HG03460 (cell line): ENCODE results near the gene SNX25.

Source experiments
- ATAC-seq: cut with Tn5 transposase; IDR thresholded peaks from one replicate; pipeline ENCODE4 v1.9.1; 2021; ENCODE audit not compliant: unreplicated experiment

SNX25 gene

GRCh38 chr4:185259719-185260118, 50.3 kb downstream of the SNX25 start:
- no peak for ATAC-seq

- ATAC-seq = no peak
Observed at GRCh38 chr4:185261946-185262345, 52.5 kb downstream of the SNX25 start.

GRCh38 chr4:185263419-185263818, 54.0 kb downstream of the SNX25 start:
- peak; percentile 55 for ATAC-seq

GRCh38 chr4:185265942-185266341, 56.5 kb downstream of the SNX25 start:
- peak; percentile 88 for ATAC-seq

GRCh38 chr4:185269286-185269685, 59.9 kb downstream of the SNX25 start:
- ATAC-seq = no peak

GRCh38 chr4:185270037-185270436, 60.6 kb downstream of the SNX25 start:
- ATAC-seq = no peak

GRCh38 chr4:185270885-185271284, 61.5 kb downstream of the SNX25 start:
- no peak for ATAC-seq

GRCh38 chr4:185272245-185272644, 62.8 kb downstream of the SNX25 start:
- ATAC-seq = no peak

GRCh38 chr4:185275501-185275900, 66.1 kb downstream of the SNX25 start:
- no peak for ATAC-seq

- ATAC-seq = no peak
Observed at GRCh38 chr4:185276036-185276435, 66.6 kb downstream of the SNX25 start.

- ATAC-seq = no peak
Observed at GRCh38 chr4:185278716-185279115, 69.3 kb downstream of the SNX25 start.

GRCh38 chr4:185280608-185281007, 71.2 kb downstream of the SNX25 start:
- no peak for ATAC-seq

- no peak for ATAC-seq
Observed at GRCh38 chr4:185282968-185283367, 73.6 kb downstream of the SNX25 start.

GRCh38 chr4:185283723-185284122, 74.3 kb downstream of the SNX25 start:
- no peak for ATAC-seq

- no peak for ATAC-seq
Observed at GRCh38 chr4:185285632-185286393, 76.4 kb downstream of the SNX25 start.

GRCh38 chr4:185286571-185286970, 77.2 kb downstream of the SNX25 start:
- ATAC-seq = no peak

GRCh38 chr4:185287031-185287430, 77.6 kb downstream of the SNX25 start:
- ATAC-seq = no peak

- ATAC-seq = no peak
Observed at GRCh38 chr4:185290018-185290607, 80.7 kb downstream of the SNX25 start.

GRCh38 chr4:185290656-185291055, 81.3 kb downstream of the SNX25 start:
- ATAC-seq = no peak

- no peak for ATAC-seq
Observed at GRCh38 chr4:185293202-185293601, 83.8 kb downstream of the SNX25 start.

GRCh38 chr4:185296665-185297460, 87.5 kb downstream of the SNX25 start:
- no peak for ATAC-seq
